Fibroblast of villous mesenchyme (primary cell): ENCODE measurements around the gene OVOL3. TPM values are rescaled to one million over a fixed set of nuclear protein-coding genes. Genes with fewer than 3 reads are reported as not detected.
"Not testable (repeated sequence)": the region's sequence is repeated elsewhere in the genome, so short reads cannot be mapped to it uniquely, and the experiment has no call there.

ENCODE experiments used
- DNase-seq: peaks from one replicate; pipeline ENCODE4 v3.0.0-alpha.2; 2010; ENCODE audit warnings: low read depth
- H3K4me3 ChIP-seq: 2 replicates; pipeline ENCODE4 v1.5.1; 2011; ENCODE audit warnings: low read depth, mild to moderate bottlenecking, low read length
- CTCF ChIP-seq: IDR thresholded peaks from 2 replicates; pipeline ENCODE4 v1.5.1; 2012; ENCODE audit warnings: low read depth, mild to moderate bottlenecking, low read length; ENCODE audit not compliant: insufficient read depth
- total RNA-seq: library from RNA; depleted of rRNA; stranded (reverse); fragments of >200 nt; gene quantifications from 2 replicates; pipeline ENCODE4 v1.2.3, GENCODE V29; 2012

The OVOL3 gene
- not detected in 2 replicates for total RNA-seq

GRCh38 chr19:36110487-36111199, at the start of gene OVOL3:
TSS of gene OVOL3 (plus strand) at chr19:36111143. CDS start at chr19:36111203, 60 bp downstream.
- TF ChIP-seq CTCF: no peak
- no peak within 1 kb of the TSS for H3K4me3 ChIP-seq
- DNase-seq: no peak

GRCh38 chr19:36061367-36061766, 49.6 kb upstream of the OVOL3 start:
- no peak for TF ChIP-seq CTCF
- H3K4me3 ChIP-seq: no peak overlapping the region
- no peak for DNase-seq

- H3K4me3 ChIP-seq: no peak overlapping the region
- DNase-seq: no peak
- no peak for TF ChIP-seq CTCF
Measured at GRCh38 chr19:36064826-36065225, 46.1 kb upstream of the OVOL3 start.

GRCh38 chr19:36067681-36068080, 43.3 kb upstream of the OVOL3 start:
- DNase-seq: no peak
- TF ChIP-seq CTCF: no peak
- H3K4me3 ChIP-seq: no peak overlapping the region

- DNase-seq, H3K4me3 ChIP-seq: not testable (repeated sequence)
Measured at GRCh38 chr19:36068810-36069499, 42.0 kb upstream of the OVOL3 start.

GRCh38 chr19:36072081-36072480, 38.9 kb upstream of the OVOL3 start:
- no peak for DNase-seq
- TF ChIP-seq CTCF: no peak
- H3K4me3 ChIP-seq: no peak overlapping the region

- TF ChIP-seq CTCF: no peak
- no peak overlapping the region for H3K4me3 ChIP-seq
- no peak for DNase-seq
Measured at GRCh38 chr19:36073121-36073876, 37.6 kb upstream of the OVOL3 start.
